HEK293 (cell line): ENCODE results near the gene RFX4.

ENCODE experiments used
- CTCF ChIA-PET: fragments of 350-600 bp; formaldehyde crosslinking; extraction: SDS; loops from one replicate; lab custom pipeline; 2021; ENCODE audit warnings: antibody characterized with exemption; lab: Yijun Ruan, JAX
- POLR2A ChIA-PET: fragments of 300-600 bp; formaldehyde crosslinking; extraction: SDS; loops from one replicate; lab custom pipeline; 2020; ENCODE audit warnings: antibody characterized with exemption, inconsistent platforms; lab: Yijun Ruan, JAX
- H3K27ac ChIP-seq: fragments of 200-500 bp; sonication (Bioruptor generic); 2 replicates; pipeline ENCODE4 v1.5.1; 2014; ENCODE audit warnings: low read depth, low read length, control low read depth, inconsistent platforms; ENCODE audit errors: extremely low read depth
- H3K36me3 ChIP-seq, 2 experiments: fragments of 200-500 bp in 1 of 2; sonication (Bioruptor generic) in 1 of 2; 1 replicate in 1 of 2; 2 replicates in 1 of 2; pipeline ENCODE4 v1.5.1; 2014 to 2017; ENCODE audit warnings: inconsistent platforms in 2 of 2, low read length in 2 of 2; ENCODE audit not compliant: control insufficient read depth in 2 of 2, insufficient read depth in 1 of 2
- H3K4me1 ChIP-seq: fragments of 200-500 bp; sonication (Bioruptor generic); 2 replicates; pipeline ENCODE4 v1.5.1; 2014; ENCODE audit warnings: mild to moderate bottlenecking, low read length, inconsistent platforms; ENCODE audit not compliant: control insufficient read depth, insufficient read depth
- H3K4me3 ChIP-seq: 2 replicates; pipeline ENCODE4 v1.5.1; 2011; ENCODE audit warnings: low read depth, mild to moderate bottlenecking, control low read depth, low read length, moderate library complexity
- H3K9me3 ChIP-seq: fragments of 200-500 bp; sonication (Bioruptor generic); 2 replicates; pipeline ENCODE4 v1.5.1; 2014; ENCODE audit warnings: low read depth, low read length, inconsistent platforms; ENCODE audit not compliant: control insufficient read depth, insufficient read depth
- GLI4 ChIP-seq: fragments of 450-650 bp; formaldehyde crosslinking; IDR thresholded peaks from 2 replicates; pipeline ENCODE4 v1.5.1; 2016; ENCODE audit warnings: missing biosample characterization, missing genetic modification characterization
- HOXA7 ChIP-seq: sonication (generic); formaldehyde crosslinking; IDR thresholded peaks from 2 replicates; pipeline ENCODE4 v1.8.1; 2022; ENCODE audit warnings: missing genetic modification reagents, borderline replicate concordance
- SCRT1 ChIP-seq: fragments of 450-650 bp; formaldehyde crosslinking; IDR thresholded peaks from 2 replicates; pipeline ENCODE4 v1.5.1; 2016; ENCODE audit warnings: missing biosample characterization, missing genetic modification characterization, borderline replicate concordance
- SP7 ChIP-seq: fragments of 450-650 bp; formaldehyde crosslinking; IDR thresholded peaks from 2 replicates; pipeline ENCODE4 v1.5.1; 2016; ENCODE audit warnings: missing biosample characterization, missing genetic modification characterization
- ZBTB48 ChIP-seq: fragments of 450-650 bp; formaldehyde crosslinking; IDR thresholded peaks from 2 replicates; pipeline ENCODE4 v1.5.1; 2016; ENCODE audit warnings: missing biosample characterization, missing genetic modification characterization
- ZNF112 ChIP-seq: fragments of 450-650 bp; formaldehyde crosslinking; IDR thresholded peaks from 2 replicates; pipeline ENCODE4 v1.5.0; 2017; ENCODE audit warnings: missing biosample characterization, missing genetic modification characterization
- ZNF114 ChIP-seq: fragments of 450-650 bp; formaldehyde crosslinking; IDR thresholded peaks from 2 replicates; pipeline ENCODE4 v1.5.0; 2017; ENCODE audit warnings: missing biosample characterization, missing genetic modification characterization
- ZNF138 ChIP-seq: fragments of 450-650 bp; formaldehyde crosslinking; IDR thresholded peaks from 2 replicates; pipeline ENCODE4 v1.5.1; 2016; ENCODE audit warnings: missing biosample characterization, missing genetic modification characterization, borderline replicate concordance
- ZNF202 ChIP-seq: fragments of 450-650 bp; formaldehyde crosslinking; IDR thresholded peaks from 2 replicates; pipeline ENCODE4 v1.5.1; 2016; ENCODE audit warnings: missing biosample characterization, missing genetic modification characterization, borderline replicate concordance
- ZNF324 ChIP-seq: fragments of 450-650 bp; formaldehyde crosslinking; IDR thresholded peaks from 2 replicates; pipeline ENCODE4 v1.5.1; 2016; ENCODE audit warnings: missing biosample characterization, missing genetic modification characterization
- ZNF341 ChIP-seq: fragments of 450-650 bp; formaldehyde crosslinking; IDR thresholded peaks from 2 replicates; pipeline ENCODE4; 2016; ENCODE audit warnings: low read depth, missing biosample characterization, missing genetic modification characterization
- ZNF48 ChIP-seq: fragments of 450-650 bp; formaldehyde crosslinking; IDR thresholded peaks from 2 replicates; pipeline ENCODE4 v1.5.1; 2016; ENCODE audit warnings: missing biosample characterization, missing genetic modification characterization
- ZNF623 ChIP-seq: fragments of 450-650 bp; formaldehyde crosslinking; IDR thresholded peaks from 2 replicates; pipeline ENCODE4 v1.5.1; 2016; ENCODE audit warnings: missing biosample characterization, missing genetic modification characterization
- ZNF629 ChIP-seq: fragments of 450-650 bp; formaldehyde crosslinking; IDR thresholded peaks from 2 replicates; pipeline ENCODE4 v1.5.1; 2017; ENCODE audit warnings: missing biosample characterization, missing genetic modification characterization
- ZNF701 ChIP-seq: fragments of 450-650 bp; formaldehyde crosslinking; IDR thresholded peaks from 2 replicates; pipeline ENCODE4 v1.5.1; 2016; ENCODE audit warnings: missing biosample characterization, missing genetic modification characterization
- ZNF76 ChIP-seq: fragments of 450-650 bp; formaldehyde crosslinking; IDR thresholded peaks from 2 replicates; pipeline ENCODE4; 2016; ENCODE audit warnings: low read depth, missing biosample characterization, missing genetic modification characterization, borderline replicate concordance
- ZNF843 ChIP-seq: fragments of 450-650 bp; formaldehyde crosslinking; IDR thresholded peaks from 2 replicates; pipeline ENCODE4 v1.5.1; 2016; ENCODE audit warnings: missing biosample characterization, missing genetic modification characterization
- ZSCAN16 ChIP-seq: fragments of 450-650 bp; formaldehyde crosslinking; IDR thresholded peaks from 2 replicates; pipeline ENCODE4 v1.5.1; 2016; ENCODE audit warnings: missing biosample characterization, missing genetic modification characterization
- TF ChIP-seq, protein P1 (sequence below): fragments of 450-650 bp; formaldehyde crosslinking; conservative IDR thresholded peaks from 2 replicates; pipeline ENCODE4 v1.5.1; 2016; ENCODE audit warnings: low read depth, missing biosample characterization, missing genetic modification characterization
- TF ChIP-seq, protein P2 (sequence below): fragments of 450-650 bp; formaldehyde crosslinking; IDR thresholded peaks from 2 replicates; pipeline ENCODE4 v1.5.1; 2017; ENCODE audit warnings: missing biosample characterization, missing genetic modification characterization
- TF ChIP-seq, protein P3 (sequence below): fragments of 450-650 bp; formaldehyde crosslinking; IDR thresholded peaks from 2 replicates; pipeline ENCODE4 v1.5.1; 2016; ENCODE audit warnings: missing biosample characterization, missing genetic modification characterization, borderline replicate concordance

The RFX4 gene

DNA sequence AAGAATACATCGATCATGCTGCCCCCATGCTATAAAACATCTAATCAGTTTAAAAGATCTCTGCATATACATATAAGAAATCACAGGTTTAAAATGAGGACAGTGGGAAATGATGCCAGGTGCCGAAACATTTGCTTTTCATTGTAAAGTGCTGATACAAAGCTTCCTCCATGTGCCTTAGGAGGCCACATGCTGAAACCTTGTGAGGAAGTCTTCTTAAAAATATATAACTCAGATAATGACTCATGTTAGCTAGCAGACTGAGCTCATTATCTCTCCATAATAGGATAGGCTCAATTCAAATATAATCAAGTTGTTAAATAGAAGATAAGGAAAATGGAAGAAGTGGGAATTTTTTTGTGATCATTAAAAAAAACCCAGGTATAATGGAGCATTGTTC is 65.9 kb downstream of the RFX4 start:
- H3K27ac ChIP-seq, result no peak overlapping the region
- H3K4me3 ChIP-seq, result no peak overlapping the region
- TF ChIP-seq ZNF629 (tag by site-specific recombination), result no peak
- TF ChIP-seq HOXA7 (CRISPR knock-in tag), result no peak
- TF ChIP-seq ZNF701 (tag by site-specific recombination), result no peak
- TF ChIP-seq ZSCAN16, result no peak
- no peak for TF ChIP-seq SP7 (tag by site-specific recombination)
- TF ChIP-seq ZNF138 (tag by site-specific recombination), result no peak
- TF ChIP-seq ZNF112 (tag by site-specific recombination), result no peak
- TF ChIP-seq SCRT1 (tag by site-specific recombination), result no peak
- TF ChIP-seq, protein P1, sequence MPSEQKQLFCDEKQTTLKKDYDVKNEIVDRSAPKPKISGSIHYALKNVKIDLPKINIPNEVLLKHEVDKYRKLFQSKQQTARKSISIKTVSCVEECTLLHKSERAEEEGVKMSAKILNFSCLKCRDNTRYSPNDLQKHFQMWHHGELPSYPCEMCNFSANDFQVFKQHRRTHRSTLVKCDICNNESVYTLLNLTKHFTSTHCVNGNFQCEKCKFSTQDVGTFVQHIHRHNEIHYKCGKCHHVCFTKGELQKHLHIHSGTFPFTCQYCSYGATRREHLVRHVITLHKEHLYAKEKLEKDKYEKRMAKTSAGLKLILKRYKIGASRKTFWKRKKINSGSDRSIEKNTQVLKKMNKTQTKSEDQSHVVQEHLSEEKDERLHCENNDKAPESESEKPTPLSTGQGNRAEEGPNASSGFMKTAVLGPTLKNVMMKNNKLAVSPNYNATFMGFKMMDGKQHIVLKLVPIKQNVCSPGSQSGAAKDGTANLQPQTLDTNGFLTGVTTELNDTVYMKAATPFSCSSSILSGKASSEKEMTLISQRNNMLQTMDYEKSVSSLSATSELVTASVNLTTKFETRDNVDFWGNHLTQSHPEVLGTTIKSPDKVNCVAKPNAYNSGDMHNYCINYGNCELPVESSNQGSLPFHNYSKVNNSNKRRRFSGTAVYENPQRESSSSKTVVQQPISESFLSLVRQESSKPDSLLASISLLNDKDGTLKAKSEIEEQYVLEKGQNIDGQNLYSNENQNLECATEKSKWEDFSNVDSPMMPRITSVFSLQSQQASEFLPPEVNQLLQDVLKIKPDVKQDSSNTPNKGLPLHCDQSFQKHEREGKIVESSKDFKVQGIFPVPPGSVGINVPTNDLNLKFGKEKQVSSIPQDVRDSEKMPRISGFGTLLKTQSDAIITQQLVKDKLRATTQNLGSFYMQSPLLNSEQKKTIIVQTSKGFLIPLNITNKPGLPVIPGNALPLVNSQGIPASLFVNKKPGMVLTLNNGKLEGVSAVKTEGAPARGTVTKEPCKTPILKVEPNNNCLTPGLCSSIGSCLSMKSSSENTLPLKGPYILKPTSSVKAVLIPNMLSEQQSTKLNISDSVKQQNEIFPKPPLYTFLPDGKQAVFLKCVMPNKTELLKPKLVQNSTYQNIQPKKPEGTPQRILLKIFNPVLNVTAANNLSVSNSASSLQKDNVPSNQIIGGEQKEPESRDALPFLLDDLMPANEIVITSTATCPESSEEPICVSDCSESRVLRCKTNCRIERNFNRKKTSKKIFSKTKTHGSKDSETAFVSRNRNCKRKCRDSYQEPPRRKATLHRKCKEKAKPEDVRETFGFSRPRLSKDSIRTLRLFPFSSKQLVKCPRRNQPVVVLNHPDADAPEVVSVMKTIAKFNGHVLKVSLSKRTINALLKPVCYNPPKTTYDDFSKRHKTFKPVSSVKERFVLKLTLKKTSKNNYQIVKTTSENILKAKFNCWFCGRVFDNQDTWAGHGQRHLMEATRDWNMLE, result no peak
- TF ChIP-seq ZNF623 (tag by site-specific recombination), result no peak
- no peak for TF ChIP-seq ZNF76
- no peak for TF ChIP-seq ZNF843
- TF ChIP-seq ZNF324 (tag by site-specific recombination), result no peak
- H3K36me3 ChIP-seq, result no peaks in the 10 kb centered on the region
- H3K9me3 ChIP-seq, result no peaks in the 10 kb centered on the region
- ChIA-PET CTCF (no interaction called here), POLR2A (no interaction called here)
- no peaks in the 10 kb centered on the region for H3K4me1 ChIP-seq

DNA sequence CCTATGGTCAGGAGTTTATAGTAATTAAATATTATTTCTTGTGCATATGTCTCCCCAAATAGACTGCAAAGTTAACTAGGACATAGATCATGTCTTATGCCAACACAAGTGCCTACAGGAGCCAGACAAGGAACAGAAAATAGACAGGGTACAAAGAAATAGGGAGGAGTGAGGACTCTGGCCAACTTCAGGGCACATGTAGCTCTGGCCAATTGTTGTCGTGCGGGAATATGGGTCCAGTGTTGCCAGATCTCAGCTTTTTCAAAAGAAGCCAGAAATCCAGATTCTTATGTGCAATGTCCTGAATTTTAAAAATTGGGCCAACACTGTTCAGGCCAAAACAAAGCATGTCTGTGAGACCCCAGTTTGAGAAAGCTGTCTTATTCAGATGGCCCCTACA is 68.7 kb downstream of the RFX4 start:
- Histone ChIP-seq H3K4me1 (no peaks in the 10 kb centered on the region), H3K9me3 (no peaks in the 10 kb centered on the region), H3K27ac (no peak overlapping the region), H3K4me3 (no peak overlapping the region), H3K36me3 (no peaks in the 10 kb centered on the region)
- POLR2A ChIA-PET, result no interaction called here
- TF ChIP-seq, protein P2, sequence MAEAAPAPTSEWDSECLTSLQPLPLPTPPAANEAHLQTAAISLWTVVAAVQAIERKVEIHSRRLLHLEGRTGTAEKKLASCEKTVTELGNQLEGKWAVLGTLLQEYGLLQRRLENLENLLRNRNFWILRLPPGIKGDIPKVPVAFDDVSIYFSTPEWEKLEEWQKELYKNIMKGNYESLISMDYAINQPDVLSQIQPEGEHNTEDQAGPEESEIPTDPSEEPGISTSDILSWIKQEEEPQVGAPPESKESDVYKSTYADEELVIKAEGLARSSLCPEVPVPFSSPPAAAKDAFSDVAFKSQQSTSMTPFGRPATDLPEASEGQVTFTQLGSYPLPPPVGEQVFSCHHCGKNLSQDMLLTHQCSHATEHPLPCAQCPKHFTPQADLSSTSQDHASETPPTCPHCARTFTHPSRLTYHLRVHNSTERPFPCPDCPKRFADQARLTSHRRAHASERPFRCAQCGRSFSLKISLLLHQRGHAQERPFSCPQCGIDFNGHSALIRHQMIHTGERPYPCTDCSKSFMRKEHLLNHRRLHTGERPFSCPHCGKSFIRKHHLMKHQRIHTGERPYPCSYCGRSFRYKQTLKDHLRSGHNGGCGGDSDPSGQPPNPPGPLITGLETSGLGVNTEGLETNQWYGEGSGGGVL (tag by site-specific recombination), result no peak
- TF ChIP-seq, protein P3, sequence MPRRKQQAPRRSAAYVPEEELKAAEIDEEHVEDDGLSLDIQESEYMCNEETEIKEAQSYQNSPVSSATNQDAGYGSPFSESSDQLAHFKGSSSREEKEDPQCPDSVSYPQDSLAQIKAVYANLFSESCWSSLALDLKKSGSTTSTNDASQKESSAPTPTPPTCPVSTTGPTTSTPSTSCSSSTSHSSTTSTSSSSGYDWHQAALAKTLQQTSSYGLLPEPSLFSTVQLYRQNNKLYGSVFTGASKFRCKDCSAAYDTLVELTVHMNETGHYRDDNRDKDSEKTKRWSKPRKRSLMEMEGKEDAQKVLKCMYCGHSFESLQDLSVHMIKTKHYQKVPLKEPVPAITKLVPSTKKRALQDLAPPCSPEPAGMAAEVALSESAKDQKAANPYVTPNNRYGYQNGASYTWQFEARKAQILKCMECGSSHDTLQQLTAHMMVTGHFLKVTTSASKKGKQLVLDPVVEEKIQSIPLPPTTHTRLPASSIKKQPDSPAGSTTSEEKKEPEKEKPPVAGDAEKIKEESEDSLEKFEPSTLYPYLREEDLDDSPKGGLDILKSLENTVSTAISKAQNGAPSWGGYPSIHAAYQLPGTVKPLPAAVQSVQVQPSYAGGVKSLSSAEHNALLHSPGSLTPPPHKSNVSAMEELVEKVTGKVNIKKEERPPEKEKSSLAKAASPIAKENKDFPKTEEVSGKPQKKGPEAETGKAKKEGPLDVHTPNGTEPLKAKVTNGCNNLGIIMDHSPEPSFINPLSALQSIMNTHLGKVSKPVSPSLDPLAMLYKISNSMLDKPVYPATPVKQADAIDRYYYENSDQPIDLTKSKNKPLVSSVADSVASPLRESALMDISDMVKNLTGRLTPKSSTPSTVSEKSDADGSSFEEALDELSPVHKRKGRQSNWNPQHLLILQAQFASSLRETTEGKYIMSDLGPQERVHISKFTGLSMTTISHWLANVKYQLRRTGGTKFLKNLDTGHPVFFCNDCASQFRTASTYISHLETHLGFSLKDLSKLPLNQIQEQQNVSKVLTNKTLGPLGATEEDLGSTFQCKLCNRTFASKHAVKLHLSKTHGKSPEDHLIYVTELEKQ (tag by site-specific recombination), result no peak
- TF ChIP-seq GLI4 (tag by site-specific recombination), result no peak
- no peak for TF ChIP-seq ZBTB48
- no peak for TF ChIP-seq ZNF341 (tag by site-specific recombination)
- TF ChIP-seq ZNF202, result no peak
- no peak for TF ChIP-seq ZNF48 (tag by site-specific recombination)
- TF ChIP-seq ZNF114 (tag by site-specific recombination), result no peak
- CTCF ChIA-PET, result no interaction called here
